Prostate gland (tissue), 2 donors: ENCODE measurements around the gene IL16.

Source experiments
- CTCF ChIP-seq, 4 experiments: fragments of 200-600 bp in 2 of 4; fragments of 450-650 bp in 2 of 4; sonication (generic) in 2 of 4; IDR thresholded peaks; 1 replicate in 3 of 4; 2 replicates in 1 of 4; pipeline ENCODE4 v1.5.1; 2016 to 2019; ENCODE audit warnings: antibody characterized with exemption in 4 of 4, mild to moderate bottlenecking in 2 of 4, moderate library complexity in 2 of 4
- POLR2A ChIP-seq: fragments of 450-650 bp; IDR thresholded peaks from one replicate; pipeline ENCODE4 v1.6.1; 2016; ENCODE audit warnings: antibody characterized with exemption, mild to moderate bottlenecking
- POLR2AphosphoS5 ChIP-seq: sonication (generic); formaldehyde crosslinking; IDR thresholded peaks from one replicate; pipeline ENCODE4 v1.6.1; 2017; ENCODE audit warnings: antibody characterized with exemption

GRCh38 chr15:81363276-81363675 lies 166.6 kb downstream of the IL16 start:
- TF ChIP-seq POLR2AphosphoS5 (no peak), CTCF (IDR thresholded peaks at IDR 0.05) (no peak), POLR2A (no peak)
